Upper lobe of left lung (tissue), 6 donors: ENCODE measurements around the gene TFAP2C. TPM values are rescaled to one million over a fixed set of nuclear protein-coding genes. Genes with fewer than 3 reads are reported as not detected.

Experiments used
- ATAC-seq, 2 donors: fragments of 200-7000 bp; cut with Tn5 transposase; one replicate each; pipeline ENCODE4 v1.9.1; 2022; ENCODE audit warnings: mild to moderate bottlenecking in 2 of 2, moderate library complexity in 2 of 2; ENCODE audit not compliant: low FRiP score in 2 of 2
- DNase-seq, 2 donors: peaks; one replicate each; pipeline ENCODE4 v3.0.0-alpha.2; 2019 to 2020
- H3K27ac ChIP-seq, 4 donors: fragments of 200-600 bp; sonication (generic); one replicate each; pipeline ENCODE4 v1.5.1; 2016 to 2019
- H3K27me3 ChIP-seq, 4 donors: fragments of 200-600 bp; sonication (generic); one replicate each; pipeline ENCODE4 v1.5.1; 2017 to 2019
- H3K36me3 ChIP-seq, 4 donors: fragments of 200-600 bp; sonication (generic); one replicate each; pipeline ENCODE4 v1.5.1; 2016 to 2019
- H3K4me1 ChIP-seq, 4 donors: fragments of 200-600 bp; sonication (generic); one replicate each; pipeline ENCODE4 v1.5.1; 2018 to 2019
- H3K4me3 ChIP-seq, 4 donors: fragments of 200-600 bp; sonication (generic); one replicate each; pipeline ENCODE4 v1.5.1; 2017 to 2019; ENCODE audit warnings: mild to moderate bottlenecking in 2 of 4, moderate library complexity in 1 of 4
- H3K9me3 ChIP-seq, 4 donors: fragments of 200-600 bp; sonication (generic); one replicate each; pipeline ENCODE4 v1.5.1; 2018 to 2019
- CTCF ChIP-seq, 6 experiments: fragments of 450-650 bp in 4 of 6; fragments of 200-600 bp in 2 of 6; sonication (generic) in 2 of 6; IDR thresholded peaks; one replicate each; pipeline ENCODE4 v1.5.1; 2016 to 2019; ENCODE audit warnings: antibody characterized with exemption in 6 of 6
- EP300 ChIP-seq, 4 donors: sonication (generic); formaldehyde crosslinking; IDR thresholded peaks; one replicate each; pipeline ENCODE4 v1.5.1; 2017; ENCODE audit warnings: antibody characterized with exemption in 4 of 4, control low read depth in 2 of 4
- POLR2A ChIP-seq, 4 donors: fragments of 450-650 bp; IDR thresholded peaks; one replicate each; pipeline ENCODE4 v1.5.1; 2016 to 2017; ENCODE audit warnings: antibody characterized with exemption in 4 of 4, mild to moderate bottlenecking in 2 of 4
- POLR2AphosphoS5 ChIP-seq, 2 donors: sonication (generic); formaldehyde crosslinking; IDR thresholded peaks; one replicate each; pipeline ENCODE4 v1.5.1; 2017; ENCODE audit warnings: antibody characterized with exemption in 2 of 2
- WGBS, 2 donors: methylation state at CpG; one replicate each; pipeline ENCODE4 v1.1.5; 2017 to 2018; 5-methylcytosine and 5-hydroxymethylcytosine counted together
- total RNA-seq, 6 donors: library from RNA; depleted of rRNA in 4 of 6; stranded (reverse); fragments of >200 nt in 4 of 6; gene quantifications; one replicate each; pipeline versions ENCODE4 v1.1.0 to v1.2.1, GENCODE V29; 2016 to 2021
- donor health status: DM: no; HTN: no; CAD: no; lungs with moderate emphysema.
- donor health status: DM: no; HTN: yes; CAD: no; lungs with severe emphysema.

TFAP2C gene
- total RNA-seq, 6 donors from 2014 or later: 3.0 to 9.4 (median 5.4) TPM

- DNase-seq (no peak), ATAC-seq (no peak)
- Histone ChIP-seq H3K4me1 (no peaks in the 10 kb centered on the region), H3K36me3 (no peaks in the 10 kb centered on the region), H3K4me3 (no peak overlapping the region), H3K27me3 (no peaks in the 10 kb centered on the region), H3K9me3 (no peaks in the 10 kb centered on the region), H3K27ac (no peak overlapping the region)
- TF ChIP-seq POLR2AphosphoS5 (IDR thresholded peaks at IDR 0.05) (no peak), EP300 (IDR thresholded peaks at IDR 0.05) (no peak), POLR2A (IDR thresholded peaks at IDR 0.05) (no peak), CTCF (IDR thresholded peaks at IDR 0.05) (no peak)
- 73 to 76% methylated on average over 4 to 6 of the region's 6 CpGs for WGBS, 2 donors
Measured at GRCh38 chr20:56592817-56593216, 36.3 kb upstream of the TFAP2C start.

GRCh38 chr20:56595746-56596475, 33.2 kb upstream of the TFAP2C start:
- Histone ChIP-seq H3K27me3 (no peaks in the 10 kb centered on the region), H3K4me1 (no peaks in the 10 kb centered on the region), H3K27ac (no peak overlapping the region), H3K36me3 (no peaks in the 10 kb centered on the region), H3K4me3 (no peak overlapping the region), H3K9me3 (no peaks in the 10 kb centered on the region)
- ATAC-seq: no peak
- TF ChIP-seq POLR2A (IDR thresholded peaks at IDR 0.05) (no peak), EP300 (IDR thresholded peaks at IDR 0.05) (no peak), POLR2AphosphoS5 (IDR thresholded peaks at IDR 0.05) (no peak), CTCF (IDR thresholded peaks at IDR 0.05) (no peak)
- DNase-seq: no peak
- WGBS, 2 donors: 81 to 83% methylated on average over 17 of the region's 17 CpGs

GRCh38 chr20:56601166-56601565, 27.9 kb upstream of the TFAP2C start:
- DNase-seq (no peak), ATAC-seq (no peak)
- H3K9me3 ChIP-seq: no peaks in the 10 kb centered on the region
- WGBS, 2 donors: 50 to 64% methylated on average over 2 of the region's 2 CpGs
- no peaks in the 10 kb centered on the region for H3K36me3 ChIP-seq
- no peak overlapping the region for H3K27ac ChIP-seq
- no peaks in the 10 kb centered on the region for H3K27me3 ChIP-seq
- H3K4me3 ChIP-seq: no peak overlapping the region
- TF ChIP-seq POLR2A (IDR thresholded peaks at IDR 0.05): no peak
- TF ChIP-seq EP300 (IDR thresholded peaks at IDR 0.05): no peak
- no peak for TF ChIP-seq POLR2AphosphoS5 (IDR thresholded peaks at IDR 0.05)
- no peak for TF ChIP-seq CTCF (IDR thresholded peaks at IDR 0.05)
- no peaks in the 10 kb centered on the region for H3K4me1 ChIP-seq

- Histone ChIP-seq H3K36me3 (no peaks in the 10 kb centered on the region), H3K27ac (no peak overlapping the region), H3K4me1 (no peaks in the 10 kb centered on the region), H3K27me3 (no peaks in the 10 kb centered on the region), H3K4me3 (no peak overlapping the region), H3K9me3 (no peaks in the 10 kb centered on the region)
- TF ChIP-seq POLR2AphosphoS5 (IDR thresholded peaks at IDR 0.05) (no peak), POLR2A (IDR thresholded peaks at IDR 0.05) (no peak), EP300 (IDR thresholded peaks at IDR 0.05) (no peak), CTCF (IDR thresholded peaks at IDR 0.05) (no peak)
- 81 to 84% methylated on average over 10 of the region's 10 CpGs for WGBS, 2 donors
- ATAC-seq (no peak), DNase-seq (no peak)
Measured at GRCh38 chr20:56604673-56605072, 24.4 kb upstream of the TFAP2C start.
